ENCODE measurements around the gene POLRMT. TPM values are rescaled to one million over a fixed set of nuclear protein-coding genes. Genes with fewer than 3 reads are reported as not detected.
A peak's percentile ranks its signal among the peaks of the same experiment; 100 is the strongest.

The POLRMT gene
- total RNA-seq, 1 experiment from 2014 or later = 100 TPM

GRCh38 chr19:590396-590745 is 43.0 kb downstream of the POLRMT start:
- Histone ChIP-seq H3K9me3 (ENCODE audit: low read depth, low read length, poor library complexity, severe bottlenecking) (no peaks in the 10 kb centered on the region), H3K27me3 (replicated peaks; ENCODE audit: insufficient read depth, low read depth, low read length, poor library complexity) (no peaks in the 10 kb centered on the region), H3K4me3 (ENCODE audit: low read depth, low read length, poor library complexity, severe bottlenecking) (peak overlapping the region; percentile 50), H3K4me1 (ENCODE audit: insufficient read depth, low read length, poor library complexity, severe bottlenecking) (peaks cover 23% of the 10 kb centered on the region), H3K36me3 (ENCODE audit: insufficient read depth, low read length, poor library complexity, severe bottlenecking) (no peaks in the 10 kb centered on the region), H3K27ac (ENCODE audit: low read depth, low read length, poor library complexity, severe bottlenecking) (no peak overlapping the region)
- ChIA-PET POLR2A (ENCODE audit: low non-redundant PET) (no interaction called here), CTCF (no interaction called here)
- intact Hi-C loops (cut with micrococcal nuclease; ENCODE audit: unreplicated experiment) = no loop called here
- TF ChIP-seq CTCF (conservative IDR thresholded peaks at IDR 0.05; ENCODE audit: low read depth, low read length) = no peak
- no peak for TF ChIP-seq EZH2 (IDR thresholded peaks at IDR 0.05; ENCODE audit: borderline replicate concordance, low read depth, low read length, poor library complexity, severe bottlenecking)
- DNase-seq (ENCODE audit: low spot score) = peak; percentile 71
- no TSS peak for BruUV-seq (replicated peaks)

- no peak within 1 kb of the TSS for H3K27ac ChIP-seq (ENCODE audit: low read depth, low read length, poor library complexity, severe bottlenecking)
- TF ChIP-seq CTCF (conservative IDR thresholded peaks at IDR 0.05; ENCODE audit: low read depth, low read length) (no peak), EZH2 (IDR thresholded peaks at IDR 0.05; ENCODE audit: borderline replicate concordance, low read depth, low read length, poor library complexity, severe bottlenecking) (no peak)
- no peaks in the 10 kb centered on the region for H3K9me3 ChIP-seq (ENCODE audit: low read depth, low read length, poor library complexity, severe bottlenecking)
- H3K36me3 ChIP-seq (ENCODE audit: insufficient read depth, low read length, poor library complexity, severe bottlenecking) = no peaks in the 10 kb centered on the region
- ChIA-PET POLR2A (ENCODE audit: low non-redundant PET) (no interaction called here), CTCF (no interaction called here)
- BruUV-seq (replicated peaks) = no TSS peak
- no peaks in the 10 kb centered on the region for H3K27me3 ChIP-seq (replicated peaks; ENCODE audit: insufficient read depth, low read depth, low read length, poor library complexity)
- DNase-seq (ENCODE audit: low spot score) = no peak
- peaks cover 23% of the 10 kb centered on the region for H3K4me1 ChIP-seq (ENCODE audit: insufficient read depth, low read length, poor library complexity, severe bottlenecking)
- intact Hi-C loops (cut with micrococcal nuclease; ENCODE audit: unreplicated experiment) = loop anchor here (5.0 kb wide), 2 partner anchors 37 to 142 kb away; no protein-coding TSS in a partner anchor
- H3K4me3 ChIP-seq (ENCODE audit: low read depth, low read length, poor library complexity, severe bottlenecking) = peak within 1 kb of the TSS; percentile 50
Observed at GRCh38 chr19:589693-590395, 43.5 kb downstream of the POLRMT start, which contains the start of gene HCN2. HCN2 (plus strand) TSS chr19:589881; CDS start chr19:589946, 65 bp downstream.

GRCh38 chr19:588741-589692 is 44.3 kb downstream of the POLRMT start:
- Histone ChIP-seq H3K4me3 (ENCODE audit: low read depth, low read length, poor library complexity, severe bottlenecking) (peak overlapping the region; percentile 41), H3K4me1 (ENCODE audit: insufficient read depth, low read length, poor library complexity, severe bottlenecking) (peaks cover 23% of the 10 kb centered on the region), H3K27me3 (replicated peaks; ENCODE audit: insufficient read depth, low read depth, low read length, poor library complexity) (no peaks in the 10 kb centered on the region), H3K27ac (ENCODE audit: low read depth, low read length, poor library complexity, severe bottlenecking) (peak overlapping the region; percentile 49), H3K9me3 (ENCODE audit: low read depth, low read length, poor library complexity, severe bottlenecking) (no peaks in the 10 kb centered on the region), H3K36me3 (ENCODE audit: insufficient read depth, low read length, poor library complexity, severe bottlenecking) (no peaks in the 10 kb centered on the region)
- ChIA-PET POLR2A (ENCODE audit: low non-redundant PET) (no interaction called here), CTCF (no interaction called here)
- intact Hi-C loops (cut with micrococcal nuclease; ENCODE audit: unreplicated experiment) = loop anchor here (5.0 kb wide), 2 partner anchors 38 to 143 kb away; no protein-coding TSS in a partner anchor
- BruUV-seq (replicated peaks) = no TSS peak
- no peak for TF ChIP-seq EZH2 (IDR thresholded peaks at IDR 0.05; ENCODE audit: borderline replicate concordance, low read depth, low read length, poor library complexity, severe bottlenecking)
- no peak for TF ChIP-seq CTCF (conservative IDR thresholded peaks at IDR 0.05; ENCODE audit: low read depth, low read length)
- no peak for DNase-seq (ENCODE audit: low spot score)
